ENCODE measurements around the gene TAS2R7. TPM values are rescaled to one million over a fixed set of nuclear protein-coding genes. Genes with fewer than 3 reads are reported as not detected.

The TAS2R7 gene
- total and polyA plus RNA-seq, 2 donors (not counting 1 experiment from before 2014, with no cell fraction given): not detected

- no CpG with 5 or more reads among the region's 1 CpG for WGBS (ENCODE audit: insufficient coverage)
- TF ChIP-seq CTCF (IDR thresholded peaks at IDR 0.05): no peak
- no peak for TF ChIP-seq EZH2 (IDR thresholded peaks at IDR 0.05; ENCODE audit: borderline replicate concordance, insufficient read depth, low read depth, low read length, poor library complexity, severe bottlenecking)
- H3K79me2 ChIP-seq (ENCODE audit: control insufficient read depth, insufficient read depth, low read length): no peaks in the 10 kb centered on the region
- H3K27me3 ChIP-seq (replicated peaks in 1 of 4; ENCODE audit: control extremely low read depth in 1 of 4, control insufficient read depth in 3 of 4, insufficient read depth in 4 of 4, low read length in 3 of 4): no peaks in the 10 kb centered on the region
- DNase-seq (no peak), ATAC-seq (ENCODE audit: low read depth) (no peak)
- Mint-ChIP-seq H3K27me3 (peaks cover 11% of the 10 kb centered on the region), H3K4me3 (no peak within 1 kb of the TSS), H3K9me3 (ENCODE audit: insufficient read depth) (no peaks in the 10 kb centered on the region), H3K27ac (no peak within 1 kb of the TSS), H3K4me1 (no peaks in the 10 kb centered on the region)
- H3K27ac ChIP-seq (ENCODE audit: low read length in 2 of 2): no peak within 1 kb of the TSS
- H3K9me3 ChIP-seq (ENCODE audit: control extremely low read depth in 1 of 3, control insufficient read depth in 2 of 3, insufficient read depth in 1 of 3, low read length in 2 of 3): no peaks in the 10 kb centered on the region
- no peak within 1 kb of the TSS for H3K4me2 ChIP-seq (replicated peaks; ENCODE audit: low read depth, low read length, poor library complexity, severe bottlenecking)
- H3K4me1 ChIP-seq (ENCODE audit: control insufficient read depth in 2 of 2, insufficient read depth in 2 of 2, low read length in 2 of 2): no peaks in the 10 kb centered on the region
- no peak within 1 kb of the TSS for H3K4me3 ChIP-seq (ENCODE audit: control extremely low read depth in 1 of 5, extremely low read depth in 1 of 5, insufficient read depth in 1 of 5, low read depth in 2 of 5, low read length in 4 of 5)
- H4K20me1 ChIP-seq (ENCODE audit: control insufficient read depth, insufficient read depth, low read length, poor library complexity, severe bottlenecking): no peaks in the 10 kb centered on the region
- CTCF ChIA-PET: no interaction called here
- H3K36me3 ChIP-seq (replicated peaks in 1 of 2; ENCODE audit: control extremely low read depth in 1 of 2, control insufficient read depth in 1 of 2, extremely low read depth in 1 of 2, insufficient read depth in 2 of 2, low read length in 1 of 2): no peaks in the 10 kb centered on the region
- intact Hi-C loops (cut with micrococcal nuclease): no loop called here
- POLR2A ChIA-PET: no interaction called here
- H2AFZ ChIP-seq (ENCODE audit: insufficient read depth, low read depth, low read length, poor library complexity, severe bottlenecking): no peak within 1 kb of the TSS
- H3K9ac ChIP-seq (ENCODE audit: low read length): no peak within 1 kb of the TSS
These were observed 4.8 kb upstream of the TAS2R7 start, which contains the start of gene TAS2R8 for GRCh38 chr12:10807186-10807585. Gene TAS2R8 (minus strand): TSS chr12:10807286. CDS start chr12:10806980, 306 bp downstream.

GRCh38 chr12:10801741-10802140 is 686 bp downstream of the TAS2R7 start:
- Histone ChIP-seq H3K4me3 (ENCODE audit: control extremely low read depth in 1 of 5, extremely low read depth in 1 of 5, insufficient read depth in 1 of 5, low read depth in 2 of 5, low read length in 4 of 5) (no peak overlapping the region), H3K36me3 (replicated peaks in 1 of 2; ENCODE audit: control extremely low read depth in 1 of 2, control insufficient read depth in 1 of 2, extremely low read depth in 1 of 2, insufficient read depth in 2 of 2, low read length in 1 of 2) (no peaks in the 10 kb centered on the region), H3K27ac (ENCODE audit: low read length in 2 of 2) (no peak overlapping the region), H3K9ac (ENCODE audit: low read length) (no peak overlapping the region), H3K4me2 (replicated peaks; ENCODE audit: low read depth, low read length, poor library complexity, severe bottlenecking) (no peak overlapping the region), H2AFZ (ENCODE audit: insufficient read depth, low read depth, low read length, poor library complexity, severe bottlenecking) (no peak overlapping the region), H3K79me2 (ENCODE audit: control insufficient read depth, insufficient read depth, low read length) (no peaks in the 10 kb centered on the region), H4K20me1 (ENCODE audit: control insufficient read depth, insufficient read depth, low read length, poor library complexity, severe bottlenecking) (no peaks in the 10 kb centered on the region), H3K4me1 (ENCODE audit: control insufficient read depth in 2 of 2, insufficient read depth in 2 of 2, low read length in 2 of 2) (no peaks in the 10 kb centered on the region), H3K9me3 (ENCODE audit: control extremely low read depth in 1 of 3, control insufficient read depth in 2 of 3, insufficient read depth in 1 of 3, low read length in 2 of 3) (no peaks in the 10 kb centered on the region), H3K27me3 (replicated peaks in 1 of 4; ENCODE audit: control extremely low read depth in 1 of 4, control insufficient read depth in 3 of 4, insufficient read depth in 4 of 4, low read length in 3 of 4) (peaks cover 0 to 5% (median 1%) of the 10 kb centered on the region in 4 experiments)
- Mint-ChIP-seq H3K4me1 (no peaks in the 10 kb centered on the region), H3K27ac (no peak overlapping the region), H3K9me3 (ENCODE audit: insufficient read depth) (no peaks in the 10 kb centered on the region), H3K27me3 (peaks cover 12% of the 10 kb centered on the region), H3K4me3 (no peak overlapping the region)
- POLR2A ChIA-PET: no interaction called here
- intact Hi-C loops (cut with micrococcal nuclease): no loop called here
- TF ChIP-seq CTCF (IDR thresholded peaks at IDR 0.05): no peak
- TF ChIP-seq EZH2 (IDR thresholded peaks at IDR 0.05; ENCODE audit: borderline replicate concordance, insufficient read depth, low read depth, low read length, poor library complexity, severe bottlenecking): no peak
- CTCF ChIA-PET: no interaction called here
- WGBS (ENCODE audit: insufficient coverage): 94% methylated on average over 3 of the region's 5 CpGs
- ATAC-seq (ENCODE audit: low read depth) (no peak), DNase-seq (no peak)
